Liver (tissue), 9 donors: ENCODE results near the gene PLPP6. TPM values are rescaled to one million over a fixed set of nuclear protein-coding genes. Genes with fewer than 3 reads are reported as not detected.

Experiments
- DNase-seq: peaks from one replicate; pipeline ENCODE4 v3.0.0-alpha.2; 2017; ENCODE audit warnings: low spot score
- H3K27ac ChIP-seq, 2 donors: one replicate each; pipeline ENCODE4 v1.7.0; 2013; ENCODE audit warnings: inconsistent platforms in 2 of 2, low read length in 2 of 2, control low read depth in 1 of 2, low read depth in 1 of 2, mild to moderate bottlenecking in 1 of 2
- H3K27me3 ChIP-seq, 4 donors: one replicate each; pipeline versions ENCODE4 v1.6.1 to v1.7.0; 2013; ENCODE audit warnings: low read length in 3 of 4, inconsistent platforms in 1 of 4, mild to moderate bottlenecking in 1 of 4, moderate library complexity in 1 of 4; ENCODE audit not compliant: control insufficient read depth in 4 of 4, insufficient read depth in 4 of 4
- H3K36me3 ChIP-seq, 4 donors: one replicate each; pipeline versions ENCODE4 v1.6.1 to v1.7.0; 2013; ENCODE audit warnings: low read length in 3 of 4, mild to moderate bottlenecking in 3 of 4, low read depth in 1 of 4, moderate library complexity in 1 of 4; ENCODE audit not compliant: control insufficient read depth in 4 of 4, insufficient read depth in 3 of 4
- H3K4me1 ChIP-seq, 4 donors: one replicate each; pipeline versions ENCODE4 v1.6.1 to v1.7.0; 2013; ENCODE audit warnings: low read length in 3 of 4, mild to moderate bottlenecking in 3 of 4, moderate library complexity in 1 of 4; ENCODE audit not compliant: control insufficient read depth in 4 of 4, insufficient read depth in 4 of 4
- H3K4me3 ChIP-seq, 3 donors: one replicate each; pipeline versions ENCODE4 v1.6.1 to v1.7.0; 2013; ENCODE audit warnings: low read length in 3 of 3, control low read depth in 1 of 3, low read depth in 1 of 3, mild to moderate bottlenecking in 1 of 3
- H3K9ac ChIP-seq, 2 donors: one replicate each; pipeline ENCODE4 v1.7.0; 2013; ENCODE audit warnings: low read length in 2 of 2, mild to moderate bottlenecking in 2 of 2, moderate library complexity in 2 of 2, control low read depth in 1 of 2, low read depth in 1 of 2
- H3K9me3 ChIP-seq, 4 donors: one replicate each; pipeline versions ENCODE4 v1.6.1 to v1.7.0; 2013; ENCODE audit warnings: low read length in 3 of 4; ENCODE audit not compliant: control insufficient read depth in 4 of 4
- EGR1 ChIP-seq, 2 donors: IDR thresholded peaks; 2 replicates each; pipeline ENCODE4 v1.6.1; 2016 to 2018; ENCODE audit warnings: antibody characterized with exemption in 2 of 2, low read depth in 2 of 2
- FOXA2 ChIP-seq: IDR thresholded peaks from 2 replicates; pipeline ENCODE4 v1.6.1; 2016; ENCODE audit warnings: antibody characterized with exemption
- GABPA ChIP-seq, 2 donors: IDR thresholded peaks in 1 of 2; conservative IDR thresholded peaks in 1 of 2; 2 replicates each; pipeline ENCODE4 v1.6.1; 2016; ENCODE audit warnings: antibody characterized with exemption in 2 of 2, mild to moderate bottlenecking in 1 of 2, moderate library complexity in 1 of 2
- HNF4A ChIP-seq, 2 donors: conservative IDR thresholded peaks; 2 replicates each; pipeline ENCODE4 v1.6.1; 2016; ENCODE audit warnings: antibody characterized with exemption in 2 of 2, mild to moderate bottlenecking in 2 of 2
- HNF4G ChIP-seq: IDR thresholded peaks from 2 replicates; pipeline ENCODE4 v1.6.1; 2016; ENCODE audit warnings: antibody characterized with exemption
- JUND ChIP-seq, 2 donors: IDR thresholded peaks; 2 replicates each; pipeline ENCODE4 v1.6.1; 2016; ENCODE audit warnings: antibody characterized with exemption in 2 of 2
- NR2F2 ChIP-seq: IDR thresholded peaks from 2 replicates; pipeline ENCODE4 v1.6.1; 2016; ENCODE audit warnings: antibody characterized with exemption
- RAD21 ChIP-seq, 2 donors: IDR thresholded peaks; 2 replicates each; pipeline ENCODE4 v1.6.1; 2016; ENCODE audit warnings: antibody characterized with exemption in 2 of 2, mild to moderate bottlenecking in 2 of 2
- RXRA ChIP-seq, 2 donors: IDR thresholded peaks; 2 replicates each; pipeline ENCODE4 v1.6.1; 2017 to 2018; ENCODE audit warnings: antibody characterized with exemption in 2 of 2, mild to moderate bottlenecking in 1 of 2
- SP1 ChIP-seq: IDR thresholded peaks from 2 replicates; pipeline ENCODE4 v1.6.1; 2018; ENCODE audit warnings: antibody characterized with exemption, mild to moderate bottlenecking
- TAF1 ChIP-seq: conservative IDR thresholded peaks from 2 replicates; pipeline ENCODE4 v1.6.1; 2016; ENCODE audit warnings: antibody characterized with exemption, mild to moderate bottlenecking
- YY1 ChIP-seq: IDR thresholded peaks from 2 replicates; pipeline ENCODE4 v1.6.1; 2016; ENCODE audit warnings: antibody characterized with exemption, mild to moderate bottlenecking
- WGBS: extraction: QIAGEN DNeasy Blood & Tissue Kit; methylation state at CpG from one replicate; pipeline ENCODE4 v1.1.7; 2013; 5-methylcytosine and 5-hydroxymethylcytosine counted together
- polyA plus RNA-seq, 2 donors: library from polyadenylated mRNA; stranded (reverse) in 1 of 2; unstranded in 1 of 2; fragments of 200-250 nt in 1 of 2; fragments of >200 nt in 1 of 2; fragmentation: Nextera tagmentation in 1 of 2; extraction: Ambion mirVana in 1 of 2; gene quantifications; one replicate each; pipeline versions ENCODE4 v1.2.1 to v1.2.3, GENCODE V29; 2013 to 2015
- total RNA-seq, 2 donors: library from RNA; depleted of rRNA; stranded (reverse); fragments of >200 nt; gene quantifications; one replicate each; pipeline ENCODE4 v1.2.3, GENCODE V29; 2014
- TF ChIP-seq, protein P1 (sequence below): IDR thresholded peaks from 2 replicates; pipeline ENCODE4 v1.6.1; 2016; ENCODE audit warnings: antibody characterized with exemption
- TF ChIP-seq, protein P2 (sequence below): IDR thresholded peaks from 2 replicates; pipeline ENCODE4 v1.6.1; 2016; ENCODE audit warnings: antibody characterized with exemption
- TF ChIP-seq, protein P3 (sequence below): fragments of 150-350 bp; IDR thresholded peaks from 2 replicates; pipeline ENCODE4 v1.5.1; 2017; ENCODE audit warnings: improper control_type of control experiment, low read depth, low read length; ENCODE audit not compliant: missing input control
- TF ChIP-seq, protein P4 (sequence below): IDR thresholded peaks from 2 replicates; pipeline ENCODE4 v1.6.1; 2016; ENCODE audit warnings: antibody characterized with exemption
- TF ChIP-seq, protein P5 (sequence below): IDR thresholded peaks from 2 replicates; pipeline ENCODE4 v1.6.1; 2016; ENCODE audit warnings: antibody characterized with exemption, mild to moderate bottlenecking
- donor health status: healthy.
- donor health status: healthy.
- donor health status: healthy.
- donor health status: healthy.
- donor health status: healthy.

PLPP6 gene
- total and polyA plus RNA-seq, 4 donors: 9.5 to 11.8 (median 11.1) TPM

DNA sequence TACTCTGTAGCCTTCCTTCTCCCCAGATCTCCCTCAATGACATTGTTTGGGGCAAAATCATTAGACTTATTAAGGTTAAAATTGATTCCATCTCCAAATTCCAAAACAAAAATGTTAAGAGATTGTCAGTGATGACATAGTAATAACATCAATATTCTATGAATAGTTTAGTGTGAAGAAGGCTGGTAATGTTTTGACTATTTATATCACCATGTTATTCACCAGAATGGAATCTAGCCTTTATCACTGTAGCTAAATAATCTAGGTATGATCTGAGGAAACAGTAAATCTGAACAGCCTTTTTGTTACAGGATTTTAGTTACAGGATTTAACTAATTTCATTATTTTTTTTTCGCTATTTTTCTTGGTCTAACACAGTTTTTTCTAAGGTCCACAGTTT is 929 bp upstream of the PLPP6 start:
- 89% methylated on average over 1 of the region's 1 CpG for WGBS
- no peak overlapping the region for H3K27ac ChIP-seq
- no peak overlapping the region for H3K4me3 ChIP-seq
- no peak for DNase-seq
- no peaks in the 10 kb centered on the region for H3K27me3 ChIP-seq
- H3K9ac ChIP-seq: no peak overlapping the region
- no peaks in the 10 kb centered on the region for H3K36me3 ChIP-seq
- no peaks in the 10 kb centered on the region for H3K9me3 ChIP-seq
- H3K4me1 ChIP-seq: peaks cover 8 to 38% (median 19%) of the 10 kb centered on the region in 4 donors
- TF ChIP-seq, protein P1, sequence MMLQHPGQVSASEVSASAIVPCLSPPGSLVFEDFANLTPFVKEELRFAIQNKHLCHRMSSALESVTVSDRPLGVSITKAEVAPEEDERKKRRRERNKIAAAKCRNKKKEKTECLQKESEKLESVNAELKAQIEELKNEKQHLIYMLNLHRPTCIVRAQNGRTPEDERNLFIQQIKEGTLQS: no peak
- no peak for TF ChIP-seq HNF4A (conservative IDR thresholded peaks at IDR 0.05)
- TF ChIP-seq YY1: no peak
- TF ChIP-seq RAD21 (IDR thresholded peaks at IDR 0.05): no peak

DNA sequence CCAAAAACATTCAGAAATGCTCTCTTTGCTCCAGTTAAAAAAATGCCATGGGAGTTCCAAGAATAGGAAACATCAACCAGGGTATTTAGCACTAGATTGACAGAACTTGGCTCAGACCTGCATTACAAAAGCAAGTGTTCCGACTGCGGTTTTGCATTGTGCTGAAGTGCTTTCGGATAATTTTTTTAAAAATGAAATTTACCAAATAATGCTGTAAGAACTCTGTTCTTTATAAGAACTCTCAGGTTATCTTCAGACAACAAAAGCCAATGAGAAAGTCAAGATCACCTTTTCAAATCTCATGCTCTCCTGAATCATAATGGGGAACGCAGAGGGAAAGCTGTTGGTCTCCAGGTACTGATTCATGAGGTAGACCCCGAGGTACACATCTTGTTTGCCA is 483 bp upstream of the PLPP6 start:
- H3K9ac ChIP-seq: peak overlapping the region in 1 of 2 donors; percentile 33
- no peak for DNase-seq
- no peaks in the 10 kb centered on the region for H3K9me3 ChIP-seq
- peak overlapping the region; percentile 73 to 95 (median 85) for H3K4me3 ChIP-seq
- H3K27ac ChIP-seq: peak overlapping the region in 1 of 2 donors; percentile 97
- no peaks in the 10 kb centered on the region for H3K36me3 ChIP-seq
- TF ChIP-seq TAF1 (no peak), EGR1 (IDR thresholded peaks at IDR 0.05; ENCODE audit: low read depth in 2 of 2) (no peak), YY1 (no peak), GABPA (IDR thresholded peaks at IDR 0.05 in 1 of 2, conservative IDR thresholded peaks at IDR 0.05 in 1 of 2) (no peak), RXRA (IDR thresholded peaks at IDR 0.05) (no peak), RAD21 (IDR thresholded peaks at IDR 0.05) (no peak), NR2F2 (no peak), FOXA2 (no peak), SP1 (no peak), HNF4G (no peak), JUND (IDR thresholded peaks at IDR 0.05) (no peak), HNF4A (conservative IDR thresholded peaks at IDR 0.05) (no peak)
- TF ChIP-seq, protein P2, sequence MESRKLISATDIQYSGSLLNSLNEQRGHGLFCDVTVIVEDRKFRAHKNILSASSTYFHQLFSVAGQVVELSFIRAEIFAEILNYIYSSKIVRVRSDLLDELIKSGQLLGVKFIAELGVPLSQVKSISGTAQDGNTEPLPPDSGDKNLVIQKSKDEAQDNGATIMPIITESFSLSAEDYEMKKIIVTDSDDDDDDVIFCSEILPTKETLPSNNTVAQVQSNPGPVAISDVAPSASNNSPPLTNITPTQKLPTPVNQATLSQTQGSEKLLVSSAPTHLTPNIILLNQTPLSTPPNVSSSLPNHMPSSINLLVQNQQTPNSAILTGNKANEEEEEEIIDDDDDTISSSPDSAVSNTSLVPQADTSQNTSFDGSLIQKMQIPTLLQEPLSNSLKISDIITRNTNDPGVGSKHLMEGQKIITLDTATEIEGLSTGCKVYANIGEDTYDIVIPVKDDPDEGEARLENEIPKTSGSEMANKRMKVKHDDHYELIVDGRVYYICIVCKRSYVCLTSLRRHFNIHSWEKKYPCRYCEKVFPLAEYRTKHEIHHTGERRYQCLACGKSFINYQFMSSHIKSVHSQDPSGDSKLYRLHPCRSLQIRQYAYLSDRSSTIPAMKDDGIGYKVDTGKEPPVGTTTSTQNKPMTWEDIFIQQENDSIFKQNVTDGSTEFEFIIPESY: no peak
- TF ChIP-seq, protein P3, sequence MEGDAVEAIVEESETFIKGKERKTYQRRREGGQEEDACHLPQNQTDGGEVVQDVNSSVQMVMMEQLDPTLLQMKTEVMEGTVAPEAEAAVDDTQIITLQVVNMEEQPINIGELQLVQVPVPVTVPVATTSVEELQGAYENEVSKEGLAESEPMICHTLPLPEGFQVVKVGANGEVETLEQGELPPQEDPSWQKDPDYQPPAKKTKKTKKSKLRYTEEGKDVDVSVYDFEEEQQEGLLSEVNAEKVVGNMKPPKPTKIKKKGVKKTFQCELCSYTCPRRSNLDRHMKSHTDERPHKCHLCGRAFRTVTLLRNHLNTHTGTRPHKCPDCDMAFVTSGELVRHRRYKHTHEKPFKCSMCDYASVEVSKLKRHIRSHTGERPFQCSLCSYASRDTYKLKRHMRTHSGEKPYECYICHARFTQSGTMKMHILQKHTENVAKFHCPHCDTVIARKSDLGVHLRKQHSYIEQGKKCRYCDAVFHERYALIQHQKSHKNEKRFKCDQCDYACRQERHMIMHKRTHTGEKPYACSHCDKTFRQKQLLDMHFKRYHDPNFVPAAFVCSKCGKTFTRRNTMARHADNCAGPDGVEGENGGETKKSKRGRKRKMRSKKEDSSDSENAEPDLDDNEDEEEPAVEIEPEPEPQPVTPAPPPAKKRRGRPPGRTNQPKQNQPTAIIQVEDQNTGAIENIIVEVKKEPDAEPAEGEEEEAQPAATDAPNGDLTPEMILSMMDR: no peak
- TF ChIP-seq, protein P4, sequence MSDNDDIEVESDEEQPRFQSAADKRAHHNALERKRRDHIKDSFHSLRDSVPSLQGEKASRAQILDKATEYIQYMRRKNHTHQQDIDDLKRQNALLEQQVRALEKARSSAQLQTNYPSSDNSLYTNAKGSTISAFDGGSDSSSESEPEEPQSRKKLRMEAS: no peak
- TF ChIP-seq, protein P5, sequence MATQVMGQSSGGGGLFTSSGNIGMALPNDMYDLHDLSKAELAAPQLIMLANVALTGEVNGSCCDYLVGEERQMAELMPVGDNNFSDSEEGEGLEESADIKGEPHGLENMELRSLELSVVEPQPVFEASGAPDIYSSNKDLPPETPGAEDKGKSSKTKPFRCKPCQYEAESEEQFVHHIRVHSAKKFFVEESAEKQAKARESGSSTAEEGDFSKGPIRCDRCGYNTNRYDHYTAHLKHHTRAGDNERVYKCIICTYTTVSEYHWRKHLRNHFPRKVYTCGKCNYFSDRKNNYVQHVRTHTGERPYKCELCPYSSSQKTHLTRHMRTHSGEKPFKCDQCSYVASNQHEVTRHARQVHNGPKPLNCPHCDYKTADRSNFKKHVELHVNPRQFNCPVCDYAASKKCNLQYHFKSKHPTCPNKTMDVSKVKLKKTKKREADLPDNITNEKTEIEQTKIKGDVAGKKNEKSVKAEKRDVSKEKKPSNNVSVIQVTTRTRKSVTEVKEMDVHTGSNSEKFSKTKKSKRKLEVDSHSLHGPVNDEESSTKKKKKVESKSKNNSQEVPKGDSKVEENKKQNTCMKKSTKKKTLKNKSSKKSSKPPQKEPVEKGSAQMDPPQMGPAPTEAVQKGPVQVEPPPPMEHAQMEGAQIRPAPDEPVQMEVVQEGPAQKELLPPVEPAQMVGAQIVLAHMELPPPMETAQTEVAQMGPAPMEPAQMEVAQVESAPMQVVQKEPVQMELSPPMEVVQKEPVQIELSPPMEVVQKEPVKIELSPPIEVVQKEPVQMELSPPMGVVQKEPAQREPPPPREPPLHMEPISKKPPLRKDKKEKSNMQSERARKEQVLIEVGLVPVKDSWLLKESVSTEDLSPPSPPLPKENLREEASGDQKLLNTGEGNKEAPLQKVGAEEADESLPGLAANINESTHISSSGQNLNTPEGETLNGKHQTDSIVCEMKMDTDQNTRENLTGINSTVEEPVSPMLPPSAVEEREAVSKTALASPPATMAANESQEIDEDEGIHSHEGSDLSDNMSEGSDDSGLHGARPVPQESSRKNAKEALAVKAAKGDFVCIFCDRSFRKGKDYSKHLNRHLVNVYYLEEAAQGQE: no peak
- peaks cover 8 to 41% (median 19%) of the 10 kb centered on the region in 4 donors for H3K4me1 ChIP-seq
- WGBS: 29% methylated on average over 5 of the region's 5 CpGs
- H3K27me3 ChIP-seq: no peaks in the 10 kb centered on the region
